GM10266 (cell line): ENCODE data around the gene PCK1.
"Not testable (repeated sequence)": the region's sequence is repeated elsewhere in the genome, so short reads cannot be mapped to it uniquely, and the experiment has no call there.

ENCODE experiments used
- DNase-seq: peaks from one replicate; pipeline ENCODE4 v3.0.0; 2012; ENCODE audit errors: extremely low spot score
- CTCF ChIP-seq: IDR thresholded peaks from 2 replicates; pipeline ENCODE4 v1.5.1; 2012; ENCODE audit warnings: mild to moderate bottlenecking, low read depth; ENCODE audit not compliant: control insufficient read depth, insufficient read depth; ENCODE audit errors: missing control alignments

Gene PCK1

GRCh38 chr20:57560554-57561355 lies at the start of gene PCK1:
Gene PCK1, plus strand, starts transcription at chr20:57561110. Its CDS starts 302 bp downstream, at chr20:57561412.
- no peak for TF ChIP-seq CTCF
- DNase-seq = no peak

- DNase-seq = not testable (repeated sequence)
Measured at GRCh38 chr20:57511709-57512108, 49.2 kb upstream of the PCK1 start.

- no peak for DNase-seq
- TF ChIP-seq CTCF = no peak
Measured at GRCh38 chr20:57512432-57512831, 48.5 kb upstream of the PCK1 start.

- DNase-seq = no peak
- no peak for TF ChIP-seq CTCF
Measured at GRCh38 chr20:57513199-57513598, 47.7 kb upstream of the PCK1 start.

GRCh38 chr20:57514273-57514751 lies 46.6 kb upstream of the PCK1 start:
- DNase-seq = peak; percentile 49
- TF ChIP-seq CTCF = peak; percentile 65

- TF ChIP-seq CTCF = no peak
Measured at GRCh38 chr20:57517904-57518303, 43.0 kb upstream of the PCK1 start.

GRCh38 chr20:57522380-57523140 lies 38.4 kb upstream of the PCK1 start:
- no peak for TF ChIP-seq CTCF
- peak; percentile 30 for DNase-seq

More at GRCh38 chr20:57517904-57518303, 43.0 kb upstream of the PCK1 start:
- DNase-seq = no peak
